Caco-2 (cell line): Measurements from ENCODE around the gene ACYP1. TPM values are rescaled to one million over a fixed set of nuclear protein-coding genes. Genes with fewer than 3 reads are reported as not detected.

ENCODE experiments used
- BruUV-seq: library from RNA; stranded (reverse); fragments of 400-500 nt; replicated peaks from 2 replicates; lab custom pipeline; 2021; lab: Mats Ljungman, UMichigan
- CTCF ChIA-PET: fragments of 300-600 bp; sonication (Branson Sonifier 250); formaldehyde crosslinking; loops from one replicate; lab custom pipeline; 2022; ENCODE audit warnings: antibody characterized with exemption; lab: Charles Lee
- POLR2A ChIA-PET: fragments of 300-600 bp; sonication (Branson Sonifier 250); formaldehyde crosslinking; loops from one replicate; lab custom pipeline; 2022; ENCODE audit warnings: antibody characterized with exemption; lab: Charles Lee
- DNase-seq, 2 experiments: peaks; one replicate each; pipeline versions ENCODE4 v3.0.0 to v3.0.0-alpha.2; 2020 to 2022
- H3K27me3 ChIP-seq: replicated peaks from 2 replicates; pipeline ENCODE4 v1.6.0; 2011; ENCODE audit warnings: low read length; ENCODE audit not compliant: control insufficient read depth, insufficient read depth
- H3K36me3 ChIP-seq: 2 replicates; pipeline ENCODE4 v1.5.1; 2011; ENCODE audit warnings: low read length; ENCODE audit not compliant: control insufficient read depth, insufficient read depth
- H3K4me1 ChIP-seq: fragments of 250-450 bp; sonication (Bioruptor Pico); 2 replicates; pipeline ENCODE4 v1.5.1; 2020; ENCODE audit warnings: mild to moderate bottlenecking
- H3K4me3 ChIP-seq: 2 replicates; pipeline ENCODE4 v1.5.1; 2011; ENCODE audit warnings: low read depth, mild to moderate bottlenecking, control low read depth, low read length
- H3K9me3 ChIP-seq: fragments of 250-450 bp; sonication (Bioruptor Pico); 2 replicates; pipeline ENCODE4 v1.5.1; 2020; ENCODE audit warnings: mild to moderate bottlenecking, moderate library complexity
- H3K27ac Mint-ChIP-seq: one replicate; pipeline ENCODE4 v1.8.0; 2022; ENCODE audit warnings: mixed read lengths; ENCODE audit not compliant: unreplicated experiment
- H3K27me3 Mint-ChIP-seq: one replicate; pipeline ENCODE4 v1.8.0; 2022; ENCODE audit warnings: mixed read lengths; ENCODE audit not compliant: insufficient read depth, unreplicated experiment
- H3K36me3 Mint-ChIP-seq: one replicate; pipeline ENCODE4 v1.8.0; 2022; ENCODE audit warnings: mild to moderate bottlenecking, mixed read lengths; ENCODE audit not compliant: insufficient read depth, unreplicated experiment
- H3K4me1 Mint-ChIP-seq: one replicate; pipeline ENCODE4 v1.8.0; 2022; ENCODE audit warnings: low read depth, mixed read lengths; ENCODE audit not compliant: unreplicated experiment
- H3K4me3 Mint-ChIP-seq: one replicate; pipeline ENCODE4 v1.8.0; 2022; ENCODE audit warnings: mild to moderate bottlenecking, moderate library complexity, mixed read lengths; ENCODE audit not compliant: unreplicated experiment
- H3K9me3 Mint-ChIP-seq: one replicate; pipeline ENCODE4 v1.8.0; 2022; ENCODE audit warnings: mixed read lengths; ENCODE audit not compliant: unreplicated experiment
- intact Hi-C: fragments of 100-400 bp; cut with micrococcal nuclease; formaldehyde crosslinking; loops from one replicate; pipeline ENCODE4 v1.10.0; 2022; ENCODE audit not compliant: unreplicated experiment
- total RNA-seq: library from RNA; stranded (reverse); gene quantifications from 2 replicates; pipeline ENCODE4 v1.2.3, GENCODE V29; 2022
- TF ChIP-seq, protein P1 (sequence below), 2 experiments: fragments of 200-600 bp in 1 of 2; IDR thresholded peaks; 1 replicate in 1 of 2; 2 replicates in 1 of 2; pipeline versions ENCODE4 v1.5.1 to v1.8.0; 2011 to 2022; ENCODE audit warnings: antibody characterized with exemption in 1 of 2, control low read depth in 1 of 2, inconsistent platforms in 1 of 2, low read depth in 1 of 2, low read length in 1 of 2, mild to moderate bottlenecking in 1 of 2, moderate library complexity in 1 of 2; ENCODE audit not compliant: insufficient read depth in 1 of 2, severe bottlenecking in 1 of 2, unreplicated experiment in 1 of 2

Gene ACYP1
- total RNA-seq, 1 experiment from 2014 or later = 16.0 TPM

DNA sequence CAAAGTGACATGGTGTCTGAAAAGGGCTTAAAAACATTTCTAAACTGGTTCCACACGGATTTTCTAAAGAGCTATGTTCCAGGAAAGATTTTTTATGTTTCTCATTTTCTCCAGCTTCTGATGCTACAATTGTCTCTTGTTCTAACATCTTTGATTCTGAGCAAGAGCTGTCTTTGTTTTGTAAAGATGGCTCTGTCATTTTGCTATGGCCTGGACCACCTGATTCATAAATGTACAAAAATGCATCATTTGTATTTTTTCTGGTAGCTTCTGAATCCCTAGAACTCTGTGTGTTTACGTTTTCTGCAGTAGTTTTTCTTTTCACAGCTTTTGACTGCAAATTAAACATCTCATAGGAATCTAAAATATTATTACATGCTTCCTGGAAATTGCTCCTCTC, 15.7 kb downstream of the ACYP1 start:
- H3K9me3 ChIP-seq = no peaks in the 10 kb centered on the region
- no peak overlapping the region for H3K4me3 Mint-ChIP-seq
- CTCF ChIA-PET = no interaction called here
- no TSS peak for BruUV-seq
- intact Hi-C loops = no loop called here
- peaks cover 28% of the 10 kb centered on the region for H3K36me3 Mint-ChIP-seq
- H3K4me1 ChIP-seq = peaks cover 10% of the 10 kb centered on the region
- H3K4me1 Mint-ChIP-seq = peaks cover 5% of the 10 kb centered on the region
- H3K36me3 ChIP-seq = no peaks in the 10 kb centered on the region
- no peak overlapping the region for H3K4me3 ChIP-seq
- POLR2A ChIA-PET = no interaction called here
- no peaks in the 10 kb centered on the region for H3K27me3 Mint-ChIP-seq
- H3K27ac Mint-ChIP-seq = no peak overlapping the region
- no peaks in the 10 kb centered on the region for H3K9me3 Mint-ChIP-seq
- no peak for DNase-seq
- H3K27me3 ChIP-seq = no peaks in the 10 kb centered on the region
- TF ChIP-seq, protein P1, sequence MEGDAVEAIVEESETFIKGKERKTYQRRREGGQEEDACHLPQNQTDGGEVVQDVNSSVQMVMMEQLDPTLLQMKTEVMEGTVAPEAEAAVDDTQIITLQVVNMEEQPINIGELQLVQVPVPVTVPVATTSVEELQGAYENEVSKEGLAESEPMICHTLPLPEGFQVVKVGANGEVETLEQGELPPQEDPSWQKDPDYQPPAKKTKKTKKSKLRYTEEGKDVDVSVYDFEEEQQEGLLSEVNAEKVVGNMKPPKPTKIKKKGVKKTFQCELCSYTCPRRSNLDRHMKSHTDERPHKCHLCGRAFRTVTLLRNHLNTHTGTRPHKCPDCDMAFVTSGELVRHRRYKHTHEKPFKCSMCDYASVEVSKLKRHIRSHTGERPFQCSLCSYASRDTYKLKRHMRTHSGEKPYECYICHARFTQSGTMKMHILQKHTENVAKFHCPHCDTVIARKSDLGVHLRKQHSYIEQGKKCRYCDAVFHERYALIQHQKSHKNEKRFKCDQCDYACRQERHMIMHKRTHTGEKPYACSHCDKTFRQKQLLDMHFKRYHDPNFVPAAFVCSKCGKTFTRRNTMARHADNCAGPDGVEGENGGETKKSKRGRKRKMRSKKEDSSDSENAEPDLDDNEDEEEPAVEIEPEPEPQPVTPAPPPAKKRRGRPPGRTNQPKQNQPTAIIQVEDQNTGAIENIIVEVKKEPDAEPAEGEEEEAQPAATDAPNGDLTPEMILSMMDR (IDR thresholded peaks at IDR 0.05; ENCODE audit: insufficient read depth in 1 of 2, low read depth in 1 of 2, low read length in 1 of 2, severe bottlenecking in 1 of 2, unreplicated experiment in 1 of 2) = no peak

DNA sequence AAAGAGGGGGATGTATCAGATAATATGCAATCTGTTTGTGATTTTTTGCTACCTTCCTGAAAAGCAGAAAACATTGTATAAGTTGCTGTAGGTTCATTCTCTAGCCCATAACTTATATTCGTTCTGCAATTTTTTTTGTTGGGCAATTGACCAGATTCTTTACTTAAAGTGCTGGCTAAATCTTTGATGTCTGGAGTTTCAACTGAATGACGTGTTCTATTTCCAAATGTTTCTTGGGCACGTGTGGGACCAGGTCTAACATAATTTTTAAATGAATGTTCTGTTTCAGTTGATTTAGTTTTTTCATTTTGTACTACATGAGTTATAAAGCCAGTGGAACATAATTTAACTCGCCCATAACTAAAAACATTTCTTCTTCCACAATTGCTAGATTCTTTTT, 16.3 kb downstream of the ACYP1 start:
- H3K4me1 ChIP-seq = peaks cover 13% of the 10 kb centered on the region
- Mint-ChIP-seq H3K9me3 (no peaks in the 10 kb centered on the region), H3K4me1 (peaks cover 5% of the 10 kb centered on the region), H3K4me3 (no peak overlapping the region), H3K36me3 (peaks cover 28% of the 10 kb centered on the region), H3K27me3 (no peaks in the 10 kb centered on the region), H3K27ac (no peak overlapping the region)
- intact Hi-C loops = no loop called here
- ChIA-PET CTCF (no interaction called here), POLR2A (no interaction called here)
- H3K9me3 ChIP-seq = no peaks in the 10 kb centered on the region
- BruUV-seq = no TSS peak
- DNase-seq = no peak
- no peaks in the 10 kb centered on the region for H3K36me3 ChIP-seq
- H3K27me3 ChIP-seq = no peaks in the 10 kb centered on the region
- no peak overlapping the region for H3K4me3 ChIP-seq
- TF ChIP-seq, protein P1 (IDR thresholded peaks at IDR 0.05; ENCODE audit: insufficient read depth in 1 of 2, low read depth in 1 of 2, low read length in 1 of 2, severe bottlenecking in 1 of 2, unreplicated experiment in 1 of 2) = no peak

DNA sequence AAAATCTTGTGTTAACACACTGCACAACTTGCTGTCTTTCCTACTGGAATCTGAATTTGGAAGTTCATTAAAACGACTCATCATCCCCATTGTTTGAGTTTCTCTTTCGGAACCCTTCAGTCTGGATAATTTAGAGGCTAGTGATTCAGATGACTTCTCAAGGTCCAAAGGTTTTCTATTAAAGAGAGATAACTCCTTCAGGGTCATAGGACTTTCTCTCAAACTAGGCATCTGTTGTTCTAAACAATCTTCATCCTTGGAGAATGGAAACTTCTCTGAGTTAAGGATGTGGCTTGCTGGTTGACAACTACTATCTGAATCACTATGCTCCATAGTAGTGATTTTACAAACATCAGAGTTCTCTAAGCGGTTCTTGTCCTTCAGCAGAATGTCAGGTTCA, 16.9 kb downstream of the ACYP1 start:
- peaks cover 11% of the 10 kb centered on the region for H3K4me1 Mint-ChIP-seq
- CTCF ChIA-PET = no interaction called here
- BruUV-seq = no TSS peak
- no peaks in the 10 kb centered on the region for H3K27me3 ChIP-seq
- no peaks in the 10 kb centered on the region for H3K9me3 ChIP-seq
- H3K4me3 Mint-ChIP-seq = no peak overlapping the region
- no peaks in the 10 kb centered on the region for H3K27me3 Mint-ChIP-seq
- H3K4me1 ChIP-seq = peaks cover 19% of the 10 kb centered on the region
- TF ChIP-seq, protein P1 (IDR thresholded peaks at IDR 0.05; ENCODE audit: insufficient read depth in 1 of 2, low read depth in 1 of 2, low read length in 1 of 2, severe bottlenecking in 1 of 2, unreplicated experiment in 1 of 2) = no peak
- intact Hi-C loops = no loop called here
- H3K36me3 ChIP-seq = no peaks in the 10 kb centered on the region
- peaks cover 28% of the 10 kb centered on the region for H3K36me3 Mint-ChIP-seq
- no peak for DNase-seq
- POLR2A ChIA-PET = no interaction called here
- H3K4me3 ChIP-seq = no peak overlapping the region
- H3K27ac Mint-ChIP-seq = no peak overlapping the region
- no peaks in the 10 kb centered on the region for H3K9me3 Mint-ChIP-seq
